NOMO-1 treated with dmso at 0.1 percent for 144 hours (cell line): ENCODE results near the gene NECAB3.
A peak's percentile ranks its signal among the peaks of the same experiment; 100 is the strongest.

Experiments used
- DNase-seq: peaks from one replicate; lab custom pipeline; 2025; ENCODE audit not compliant: unreplicated experiment; lab: John Stamatoyannopoulos, UW

NECAB3 gene

GRCh38 chr20:33666293-33667244 lies 7.7 kb downstream of the NECAB3 start, which contains the start of gene ACTL10:
Gene ACTL10, plus strand, starts transcription at chr20:33666943. Its CDS starts 555 bp downstream, at chr20:33667498.
- peak; percentile 99 for DNase-seq

- no peak for DNase-seq
Measured at GRCh38 chr20:33664762-33665144, 9.5 kb downstream of the NECAB3 start.

- DNase-seq: no peak
Measured at GRCh38 chr20:33664085-33664761, 10.0 kb downstream of the NECAB3 start.

GRCh38 chr20:33663161-33664084 lies 10.8 kb downstream of the NECAB3 start:
- DNase-seq: peak; percentile 81

GRCh38 chr20:33662172-33662571 lies 12.1 kb downstream of the NECAB3 start, which contains the start of gene C20orf144:
Gene C20orf144, plus strand, starts transcription at chr20:33662327. Its CDS starts 19 bp downstream, at chr20:33662346.
- DNase-seq: no peak

- DNase-seq: no peak
Measured at GRCh38 chr20:33660685-33661058, 13.6 kb downstream of the NECAB3 start.

GRCh38 chr20:33660035-33660684 lies 14.1 kb downstream of the NECAB3 start:
- no peak for DNase-seq

GRCh38 chr20:33659341-33660034 lies 14.7 kb downstream of the NECAB3 start:
- DNase-seq: no peak

- DNase-seq: no peak
Measured at GRCh38 chr20:33658929-33659328, 15.3 kb downstream of the NECAB3 start.

GRCh38 chr20:33658510-33658909 lies 15.7 kb downstream of the NECAB3 start:
- no peak for DNase-seq

GRCh38 chr20:33657704-33658095 lies 16.5 kb downstream of the NECAB3 start:
- DNase-seq: no peak

GRCh38 chr20:33656783-33657703 lies 17.2 kb downstream of the NECAB3 start:
- DNase-seq: no peak

- no peak for DNase-seq
Measured at GRCh38 chr20:33656010-33656782, 18.0 kb downstream of the NECAB3 start.

GRCh38 chr20:33655164-33655563 lies 19.1 kb downstream of the NECAB3 start:
- DNase-seq: no peak

- no peak for DNase-seq
Measured at GRCh38 chr20:33654680-33655161, 19.5 kb downstream of the NECAB3 start.

GRCh38 chr20:33653900-33654596 lies 20.2 kb downstream of the NECAB3 start:
- no peak for DNase-seq

- DNase-seq: peak; percentile 22
Measured at GRCh38 chr20:33653218-33653899, 20.9 kb downstream of the NECAB3 start.
